ACC112 (cell line): Measurements from ENCODE around the gene TOR1A.

Source experiments
- H2AFZ ChIP-seq: fragments of 200-600 bp; sonication (generic); one replicate; pipeline ENCODE4 v1.6.0; 2017; ENCODE audit warnings: antibody characterized with exemption, low read length; ENCODE audit not compliant: unreplicated experiment
- H3K27ac ChIP-seq: fragments of 200-600 bp; sonication (generic); 2 replicates; pipeline ENCODE4 v1.5.1; 2014; ENCODE audit warnings: low read depth, mild to moderate bottlenecking, antibody characterized with exemption, low read length, moderate library complexity
- H3K27me3 ChIP-seq: fragments of 200-600 bp; sonication (generic); 2 replicates; pipeline ENCODE4 v1.6.1; 2014; ENCODE audit warnings: mild to moderate bottlenecking, antibody characterized with exemption, low read length, moderate library complexity, mixed read lengths; ENCODE audit not compliant: insufficient read depth
- H3K36me3 ChIP-seq: fragments of 200-600 bp; sonication (generic); 2 replicates; pipeline ENCODE4 v1.6.1; 2016; ENCODE audit warnings: mild to moderate bottlenecking, antibody characterized with exemption, low read length, moderate library complexity, mixed read lengths; ENCODE audit not compliant: insufficient read depth
- H3K4me1 ChIP-seq: fragments of 200-600 bp; sonication (generic); one replicate; pipeline ENCODE4 v1.6.1; 2016; ENCODE audit warnings: low read length, mixed read lengths; ENCODE audit not compliant: insufficient read depth, unreplicated experiment, control insufficient read depth
- H3K4me3 ChIP-seq: fragments of 200-600 bp; sonication (generic); 2 replicates; pipeline ENCODE4 v1.5.1; 2014; ENCODE audit warnings: mild to moderate bottlenecking, low read depth, low read length
- H3K79me2 ChIP-seq: fragments of 200-600 bp; sonication (generic); one replicate; pipeline ENCODE4 v1.6.0; 2016; ENCODE audit warnings: low read length; ENCODE audit not compliant: control insufficient read depth, unreplicated experiment, insufficient read depth

TOR1A gene

DNA sequence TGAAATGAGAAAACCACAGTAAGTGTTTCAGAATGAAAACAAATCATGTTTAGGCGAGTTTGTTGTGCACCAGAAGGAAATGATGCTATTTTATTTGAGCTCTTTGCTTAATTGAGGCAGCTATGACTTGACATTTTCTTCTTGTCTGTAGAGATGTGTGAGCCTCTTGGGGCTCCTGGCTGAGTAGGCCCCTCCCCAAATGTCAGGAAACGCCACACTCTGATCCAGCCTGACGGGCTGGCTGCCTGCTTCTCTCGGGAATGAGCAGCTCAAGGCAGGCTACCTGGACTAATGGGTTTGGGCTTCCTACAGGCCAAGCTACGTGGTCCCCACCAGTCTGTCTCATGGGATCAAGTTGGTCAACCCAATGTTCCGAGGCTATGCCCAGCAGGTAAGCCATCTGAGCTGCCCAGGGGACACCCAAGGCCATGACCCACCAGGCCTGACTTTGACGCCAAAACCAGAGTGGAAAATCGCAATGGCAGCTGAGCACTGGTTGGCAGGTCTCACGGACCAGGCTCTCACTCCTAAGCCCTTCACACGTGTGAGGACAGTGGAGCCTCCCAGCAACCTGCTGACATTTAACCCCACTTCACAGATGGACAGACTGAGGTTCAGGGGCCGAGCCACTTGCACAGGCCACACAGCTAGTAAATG, 41.2 kb upstream of the TOR1A start:
- Histone ChIP-seq H3K4me1 (no peaks in the 10 kb centered on the region), H3K27me3 (no peaks in the 10 kb centered on the region), H3K27ac (no peak overlapping the region), H3K79me2 (no peaks in the 10 kb centered on the region), H2AFZ (no peak overlapping the region), H3K36me3 (no peaks in the 10 kb centered on the region), H3K4me3 (no peak overlapping the region)

DNA sequence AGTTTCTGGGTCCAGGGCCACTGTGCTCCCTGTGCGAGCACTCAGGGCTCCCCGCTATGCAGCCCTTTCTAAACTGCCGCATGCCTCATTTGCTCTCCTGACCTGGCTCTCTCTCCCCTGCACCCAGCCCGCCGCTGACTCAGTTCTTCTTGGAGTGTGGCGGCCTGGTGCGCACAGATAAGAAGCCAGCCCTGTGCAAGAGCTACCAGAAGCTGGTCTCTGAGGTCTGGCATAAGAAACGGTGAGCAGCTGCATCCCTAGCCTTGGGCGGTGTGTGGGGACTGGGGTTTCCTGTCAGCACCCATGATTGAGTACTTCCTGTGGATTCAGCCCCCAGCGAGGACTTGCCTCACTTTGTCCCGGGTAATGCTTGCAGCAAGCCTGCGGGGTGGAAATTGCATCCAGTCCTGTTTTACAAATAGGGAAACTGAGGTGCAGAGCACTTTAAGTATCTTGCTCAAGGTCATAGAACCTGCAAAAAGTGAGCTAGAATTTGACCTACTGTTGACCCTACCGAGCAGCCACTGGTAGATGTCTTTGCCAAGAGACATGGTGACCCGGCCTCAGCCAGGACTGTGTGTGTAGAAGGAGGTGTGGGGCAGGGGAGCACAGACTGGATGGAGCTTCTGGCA, 39.2 kb upstream of the TOR1A start:
- no peak overlapping the region for H3K27ac ChIP-seq
- H3K4me1 ChIP-seq: no peaks in the 10 kb centered on the region
- H3K36me3 ChIP-seq: no peaks in the 10 kb centered on the region
- no peaks in the 10 kb centered on the region for H3K27me3 ChIP-seq
- no peaks in the 10 kb centered on the region for H3K79me2 ChIP-seq
- no peak overlapping the region for H2AFZ ChIP-seq
- H3K4me3 ChIP-seq: no peak overlapping the region

DNA sequence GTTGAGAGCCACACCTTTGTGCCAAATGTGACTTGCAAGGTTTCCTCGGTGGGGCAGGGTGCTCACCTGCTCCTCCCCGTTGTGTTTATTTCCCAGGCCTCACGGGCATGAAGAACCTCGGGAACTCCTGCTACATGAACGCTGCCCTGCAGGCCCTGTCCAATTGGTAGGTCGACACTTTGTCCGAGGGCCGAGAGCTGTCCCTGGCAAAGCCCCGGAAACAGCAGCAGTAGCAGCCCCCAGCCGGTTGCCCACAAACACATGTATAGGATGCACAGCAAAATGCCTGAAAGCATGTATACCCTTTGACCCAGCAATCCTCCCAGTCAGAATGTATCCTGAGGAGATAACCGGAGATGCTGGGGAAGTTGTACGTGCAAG, 37.5 kb upstream of the TOR1A start:
- H3K27me3 ChIP-seq: no peaks in the 10 kb centered on the region
- H3K27ac ChIP-seq: no peak overlapping the region
- no peak overlapping the region for H3K4me3 ChIP-seq
- H3K4me1 ChIP-seq: no peaks in the 10 kb centered on the region
- H2AFZ ChIP-seq: no peak overlapping the region
- no peaks in the 10 kb centered on the region for H3K36me3 ChIP-seq
- no peaks in the 10 kb centered on the region for H3K79me2 ChIP-seq

DNA sequence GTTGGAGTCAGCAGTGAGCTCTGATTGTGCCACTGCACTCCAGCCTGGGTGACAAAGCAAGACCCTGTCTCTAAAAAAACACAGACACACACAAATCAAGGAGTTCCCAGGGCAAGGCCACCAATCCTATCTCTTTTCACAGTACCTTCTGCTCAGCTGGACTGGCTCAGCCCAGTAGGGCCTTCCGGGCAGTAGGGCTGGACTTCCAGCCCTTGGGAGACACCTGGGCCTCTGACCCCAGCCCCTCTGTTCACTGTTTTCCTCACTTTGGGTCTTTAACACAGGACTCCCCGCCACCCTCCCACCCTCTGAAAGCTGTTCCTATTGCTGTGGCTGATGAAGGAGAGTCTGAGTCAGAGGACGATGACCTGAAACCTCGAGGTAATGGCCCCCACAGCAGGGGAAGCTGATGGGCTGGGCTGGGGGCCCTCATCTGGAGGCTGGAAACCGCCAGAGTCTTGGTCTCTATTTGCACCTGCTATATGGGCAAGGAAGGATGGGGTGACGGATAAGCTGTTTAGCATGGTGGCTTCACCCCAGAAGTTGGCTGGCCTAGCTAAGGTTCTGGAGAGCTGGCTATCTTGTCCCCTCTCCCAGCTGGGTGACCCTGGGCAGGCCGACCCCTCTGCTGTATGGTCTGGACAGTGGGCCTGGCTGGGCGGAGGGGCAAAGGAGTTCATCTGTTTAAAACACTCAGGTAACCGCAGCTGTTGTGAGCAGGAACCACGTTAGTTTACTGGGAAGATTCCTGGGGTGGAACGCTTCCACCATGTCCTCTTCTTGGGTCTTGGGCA, 36.9 kb upstream of the TOR1A start:
- Histone ChIP-seq H3K36me3 (no peaks in the 10 kb centered on the region), H3K79me2 (no peaks in the 10 kb centered on the region), H2AFZ (no peak overlapping the region), H3K4me1 (no peaks in the 10 kb centered on the region), H3K4me3 (no peak overlapping the region), H3K27ac (no peak overlapping the region), H3K27me3 (no peaks in the 10 kb centered on the region)

DNA sequence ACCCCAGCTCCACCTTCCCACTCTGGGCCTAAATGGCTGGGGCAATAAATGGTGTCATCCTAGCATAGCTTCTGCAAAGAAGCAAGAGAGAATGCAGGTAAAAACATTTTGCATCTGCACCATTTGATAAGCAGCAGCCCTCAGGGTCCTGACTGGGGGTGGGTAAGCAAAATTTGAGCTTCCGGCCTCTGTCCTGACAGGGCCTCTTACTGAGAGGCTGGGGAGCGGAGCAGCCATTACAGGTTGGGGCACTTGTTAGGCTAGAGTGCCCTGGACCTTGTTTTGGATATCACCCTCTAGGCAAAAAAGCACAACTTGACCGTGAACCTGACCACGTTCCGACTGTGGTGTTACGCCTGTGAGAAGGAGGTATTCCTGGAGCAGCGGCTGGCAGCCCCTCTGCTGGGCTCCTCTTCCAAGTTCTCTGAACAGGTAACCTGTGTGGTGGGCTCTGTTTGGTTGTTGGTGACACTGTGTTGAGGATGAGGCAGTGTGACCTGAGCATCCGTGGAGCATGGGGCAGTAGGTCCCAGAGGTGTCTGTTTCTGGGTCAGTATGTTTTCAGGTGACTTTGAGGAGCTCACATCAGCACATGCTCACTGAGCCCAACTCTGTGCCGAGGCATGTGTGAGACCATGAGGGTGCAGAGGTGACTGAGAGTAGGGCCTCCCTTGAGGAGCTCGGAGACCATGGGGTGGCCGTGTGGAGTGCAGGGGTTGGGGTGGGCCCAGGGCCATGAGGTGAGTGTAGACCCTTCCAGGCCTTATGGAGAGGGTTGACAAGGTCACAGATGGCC, 34.4 kb upstream of the TOR1A start:
- H3K27me3 ChIP-seq: no peaks in the 10 kb centered on the region
- no peaks in the 10 kb centered on the region; the same call in 1 of the 2 replicates for H3K36me3 ChIP-seq
- H3K4me1 ChIP-seq: no peaks in the 10 kb centered on the region
- no peak overlapping the region for H2AFZ ChIP-seq
- H3K79me2 ChIP-seq: no peaks in the 10 kb centered on the region
- H3K27ac ChIP-seq: no peak overlapping the region
- H3K4me3 ChIP-seq: no peak overlapping the region

DNA sequence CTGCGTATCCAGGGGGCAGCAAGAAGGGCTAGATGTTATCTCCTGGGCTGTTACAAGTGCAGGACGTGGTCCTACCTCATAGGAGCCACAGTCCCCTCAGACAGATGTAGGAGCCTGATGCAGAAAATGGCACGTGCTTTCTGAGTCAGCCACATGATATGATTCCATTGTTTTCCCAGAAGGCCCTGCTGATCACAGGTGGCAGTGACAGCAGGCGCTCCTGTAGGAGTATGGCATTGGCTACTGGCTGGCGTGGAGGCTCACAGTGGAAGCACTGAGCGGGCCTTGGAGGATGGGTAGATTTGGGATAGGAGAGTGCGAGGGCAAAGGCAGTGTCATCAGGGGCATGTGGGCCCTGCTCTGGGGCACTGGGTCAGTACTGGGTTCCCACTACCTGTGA, 33.3 kb upstream of the TOR1A start:
- Histone ChIP-seq H3K4me3 (no peak overlapping the region), H3K27ac (no peak overlapping the region), H3K4me1 (no peaks in the 10 kb centered on the region), H3K27me3 (no peaks in the 10 kb centered on the region), H3K79me2 (no peaks in the 10 kb centered on the region), H3K36me3 (no peaks in the 10 kb centered on the region; the same call in 1 of the 2 replicates), H2AFZ (no peak overlapping the region)

DNA sequence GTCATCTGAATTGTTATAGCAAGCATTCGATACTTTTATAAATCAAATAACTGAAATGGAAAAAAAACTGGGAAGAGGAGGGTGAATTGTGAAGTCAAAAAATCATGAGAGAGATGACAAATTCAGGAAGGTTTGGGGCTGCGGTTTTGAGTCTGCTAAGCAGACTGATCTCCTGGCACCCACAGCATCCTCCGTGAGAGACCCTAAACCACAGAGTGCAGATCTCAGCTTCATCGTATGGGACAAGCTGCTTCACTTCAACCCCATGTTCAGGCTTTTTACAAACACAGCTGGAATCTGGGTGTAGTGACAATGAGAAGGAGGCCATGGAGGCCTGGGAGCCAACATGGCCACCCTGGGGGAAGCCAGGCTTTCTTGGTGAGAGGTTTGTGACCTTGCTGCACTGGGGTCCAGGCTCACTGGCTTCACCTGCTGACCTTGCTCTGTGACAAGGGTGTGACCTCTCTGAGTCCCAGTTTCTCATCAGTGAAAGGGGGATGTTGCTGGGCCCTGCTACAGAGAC, 30.7 kb upstream of the TOR1A start:
- Histone ChIP-seq H3K27me3 (no peaks in the 10 kb centered on the region), H2AFZ (no peak overlapping the region), H3K27ac (no peak overlapping the region), H3K4me3 (no peak overlapping the region), H3K4me1 (no peaks in the 10 kb centered on the region), H3K79me2 (no peaks in the 10 kb centered on the region), H3K36me3 (peaks cover 3% of the 10 kb centered on the region; the same call in 1 of the 2 replicates)

DNA sequence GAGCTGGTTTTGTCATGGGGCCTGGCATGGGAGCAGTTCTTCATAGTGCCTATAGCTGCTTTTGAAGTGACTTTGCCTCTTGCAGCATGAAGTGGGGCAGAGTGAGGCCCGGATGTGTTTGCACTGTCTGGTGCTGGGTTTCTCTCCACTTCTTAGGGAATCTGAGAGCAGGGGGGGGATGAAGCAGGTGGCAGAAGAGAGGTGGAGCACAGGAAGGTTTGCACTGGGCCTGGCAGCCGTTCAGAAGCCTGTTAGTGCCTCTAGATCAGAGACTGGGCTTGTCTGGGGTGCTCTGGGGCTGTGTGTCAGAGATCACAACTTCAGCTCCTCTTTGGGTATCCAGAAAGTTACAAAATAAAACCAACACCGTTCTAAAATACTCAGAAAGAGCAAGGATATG, 29.7 kb upstream of the TOR1A start:
- no peak overlapping the region for H3K4me3 ChIP-seq

DNA sequence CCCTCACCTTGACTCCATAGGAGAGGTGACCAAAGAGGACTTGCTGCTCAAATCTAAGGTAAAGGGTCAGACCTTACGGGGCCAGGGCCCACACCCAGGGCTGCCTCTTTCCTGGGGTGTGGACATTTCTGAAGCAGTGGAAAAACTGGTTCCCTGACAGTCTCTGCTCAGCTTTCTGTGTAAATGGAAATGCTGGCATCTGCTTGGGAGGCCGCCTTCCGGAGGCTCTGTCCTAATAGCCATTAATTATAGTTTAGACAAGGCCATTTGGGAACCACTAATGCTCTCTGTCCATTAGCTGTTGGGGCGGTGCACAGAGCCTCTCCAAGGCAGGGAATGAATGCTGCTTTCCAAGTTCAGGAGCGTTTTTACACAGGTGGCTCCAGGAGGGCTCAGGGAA, 28.6 kb upstream of the TOR1A start:
- Histone ChIP-seq H2AFZ (no peak overlapping the region), H3K27ac (no peak overlapping the region), H3K4me1 (no peaks in the 10 kb centered on the region), H3K4me3 (no peak overlapping the region), H3K27me3 (no peaks in the 10 kb centered on the region), H3K36me3 (peaks cover 3% of the 10 kb centered on the region; the same call in 1 of the 2 replicates), H3K79me2 (no peaks in the 10 kb centered on the region)

More for the DNA sequence above, 29.7 kb upstream of the TOR1A start:
- Histone ChIP-seq H3K36me3 (peaks cover 3% of the 10 kb centered on the region; the same call in 1 of the 2 replicates), H3K27me3 (no peaks in the 10 kb centered on the region), H2AFZ (no peak overlapping the region), H3K4me1 (no peaks in the 10 kb centered on the region), H3K27ac (no peak overlapping the region), H3K79me2 (no peaks in the 10 kb centered on the region)

DNA sequence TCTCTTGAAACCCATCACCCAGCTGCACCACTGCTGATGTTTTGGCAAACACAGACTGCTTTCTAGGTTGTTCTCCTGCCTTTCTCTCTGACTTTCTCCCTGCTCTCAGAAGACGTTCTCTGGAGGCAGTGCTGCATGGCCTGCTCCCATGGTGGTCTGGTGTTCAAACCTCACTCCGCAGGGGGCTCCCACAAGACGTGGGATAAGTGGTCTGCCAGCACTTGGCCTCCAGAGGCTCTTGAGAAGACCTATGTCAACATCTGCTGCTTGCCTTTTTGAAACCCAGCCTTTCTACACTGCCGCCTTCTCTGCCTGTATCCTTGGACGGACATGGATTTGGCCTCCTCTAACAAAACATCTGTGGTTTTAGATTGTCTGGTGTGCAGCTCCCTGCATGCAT, 27.9 kb upstream of the TOR1A start:
- Histone ChIP-seq H3K4me1 (no peaks in the 10 kb centered on the region), H3K36me3 (peaks cover 3% of the 10 kb centered on the region; the same call in 1 of the 2 replicates), H3K27me3 (no peaks in the 10 kb centered on the region), H3K27ac (no peak overlapping the region), H2AFZ (no peak overlapping the region), H3K4me3 (no peak overlapping the region), H3K79me2 (no peaks in the 10 kb centered on the region)
